ENCODE data around the gene DOK6. TPM values are rescaled to one million over a fixed set of nuclear protein-coding genes. Genes with fewer than 3 reads are reported as not detected.
A peak's percentile ranks its signal among the peaks of the same experiment; 100 is the strongest.

The DOK6 gene
- total RNA-seq, 2 experiments from 2014 or later, result not detected

GRCh38 chr18:69889009-69889408 lies 488.3 kb downstream of the DOK6 start:
- H3K36me3 Mint-ChIP-seq (ENCODE audit: low read depth), result peaks cover 73% of the 10 kb centered on the region
- H3K9me3 Mint-ChIP-seq (ENCODE audit: insufficient read depth), result peaks cover 15% of the 10 kb centered on the region

DNA sequence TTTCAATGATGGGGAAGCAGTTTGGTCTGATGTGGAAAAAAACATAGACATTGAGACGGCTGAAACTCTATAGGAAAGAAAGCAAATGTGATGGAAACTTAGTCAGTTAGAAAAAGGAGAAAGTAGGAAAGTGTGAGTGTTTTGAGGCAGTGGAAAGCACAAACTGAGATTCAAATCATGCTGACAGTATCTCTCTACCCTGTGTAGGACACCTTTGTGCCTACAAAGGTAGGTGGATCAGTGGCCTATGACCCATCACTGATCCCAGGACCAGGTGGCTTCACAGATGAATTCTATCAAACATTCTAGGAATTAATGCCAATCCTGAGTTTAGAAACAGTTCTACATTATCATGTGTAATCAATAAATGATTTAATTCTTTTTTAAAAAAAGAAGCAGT lies 489.9 kb downstream of the DOK6 start:
- peaks cover 69% of the 10 kb centered on the region for H3K4me1 Mint-ChIP-seq (ENCODE audit: low read depth)
- peaks cover 74% of the 10 kb centered on the region for H3K36me3 Mint-ChIP-seq (ENCODE audit: low read depth)
- no peak overlapping the region for H3K4me3 Mint-ChIP-seq
- CTCF ChIA-PET, result no interaction called here
- H3K27me3 Mint-ChIP-seq (ENCODE audit: low read depth), result no peaks in the 10 kb centered on the region
- H3K9me3 Mint-ChIP-seq (ENCODE audit: insufficient read depth), result peaks cover 15% of the 10 kb centered on the region
- ATAC-seq (peak; percentile 20), DNase-seq (no peak)
- POLR2A ChIA-PET, result no interaction called here
- no peak overlapping the region for H3K27ac Mint-ChIP-seq

More at GRCh38 chr18:69889009-69889408, 488.3 kb downstream of the DOK6 start:
- DNase-seq (no peak), ATAC-seq (no peak)
- peaks cover 72% of the 10 kb centered on the region for H3K4me1 Mint-ChIP-seq (ENCODE audit: low read depth)
- peak overlapping the region; percentile 17 for H3K27ac Mint-ChIP-seq
- no peak overlapping the region for H3K4me3 Mint-ChIP-seq
- H3K27me3 Mint-ChIP-seq (ENCODE audit: low read depth), result no peaks in the 10 kb centered on the region
- CTCF ChIA-PET, result interaction anchor here (0.8 kb wide), 1 partner anchor 46 kb away, joined by 3 read pairs; no protein-coding TSS in a partner anchor
- POLR2A ChIA-PET, result interaction anchor here (1.4 to 1.6 kb wide), 2 partner anchors 9 to 46 kb away, joined by 3 to 4 read pairs; no protein-coding TSS in a partner anchor

- Mint-ChIP-seq H3K27ac (peak overlapping the region; percentile 96), H3K9me3 (ENCODE audit: insufficient read depth) (peaks cover 15% of the 10 kb centered on the region), H3K4me1 (ENCODE audit: low read depth) (peaks cover 80% of the 10 kb centered on the region), H3K4me3 (no peak overlapping the region), H3K36me3 (ENCODE audit: low read depth) (peaks cover 75% of the 10 kb centered on the region), H3K27me3 (ENCODE audit: low read depth) (no peaks in the 10 kb centered on the region)
- ATAC-seq (no peak), DNase-seq (no peak)
- POLR2A ChIA-PET, result interaction anchor here (1.8 kb wide), 1 partner anchor 41 kb away, joined by 5 read pairs; no protein-coding TSS in a partner anchor
- CTCF ChIA-PET, result no interaction called here
Measured at GRCh38 chr18:69894467-69894866, 493.8 kb downstream of the DOK6 start.

GRCh38 chr18:69895066-69896047 lies 494.7 kb downstream of the DOK6 start:
- ATAC-seq, result no peak
- peak overlapping the region; percentile 96 for H3K27ac Mint-ChIP-seq
- H3K4me3 Mint-ChIP-seq, result peak overlapping the region; percentile 67
- DNase-seq, result peak; percentile 37
- ChIA-PET POLR2A (interaction anchor here (1.2 to 1.8 kb wide), 2 partner anchors 10 to 40 kb away, joined by 4 to 5 read pairs; no protein-coding TSS in a partner anchor), CTCF (no interaction called here)
- H3K4me1 Mint-ChIP-seq (ENCODE audit: low read depth), result peaks cover 77% of the 10 kb centered on the region
- H3K36me3 Mint-ChIP-seq (ENCODE audit: low read depth), result peaks cover 75% of the 10 kb centered on the region
- no peaks in the 10 kb centered on the region for H3K27me3 Mint-ChIP-seq (ENCODE audit: low read depth)
- peaks cover 13% of the 10 kb centered on the region for H3K9me3 Mint-ChIP-seq (ENCODE audit: insufficient read depth)

- Mint-ChIP-seq H3K36me3 (ENCODE audit: low read depth) (peaks cover 67% of the 10 kb centered on the region), H3K27ac (peak overlapping the region; percentile 96), H3K4me3 (peak overlapping the region; percentile 78), H3K4me1 (ENCODE audit: low read depth) (peaks cover 68% of the 10 kb centered on the region), H3K27me3 (ENCODE audit: low read depth) (no peaks in the 10 kb centered on the region), H3K9me3 (ENCODE audit: insufficient read depth) (peaks cover 4% of the 10 kb centered on the region)
- ATAC-seq, result peak; percentile 73
- peak; percentile 67 for DNase-seq
- CTCF ChIA-PET, result interaction anchor here (1.1 to 4.1 kb wide), 6 partner anchors 11 to 62 kb away, joined by 3 to 26 read pairs (median 6); no protein-coding TSS in a partner anchor
- POLR2A ChIA-PET, result interaction anchor here (0.7 to 3.4 kb wide), 9 partner anchors 8 to 305 kb away, joined by 3 to 29 read pairs (median 4); partner anchors contain the start of gene CD226
Measured at GRCh38 chr18:69897397-69898108, 496.9 kb downstream of the DOK6 start.

- DNase-seq, result peak; percentile 59
- ChIA-PET CTCF (interaction anchor here (0.6 to 4.1 kb wide), 11 partner anchors 10 to 262 kb away, joined by 3 to 26 read pairs (median 5); no protein-coding TSS in a partner anchor), POLR2A (interaction anchor here (0.6 to 3.4 kb wide), 9 partner anchors 9 to 408 kb away, joined by 3 to 29 read pairs (median 4); partner anchors contain the start of gene CD226)
- H3K36me3 Mint-ChIP-seq (ENCODE audit: low read depth), result peaks cover 65% of the 10 kb centered on the region
- peak overlapping the region; percentile 78 for H3K4me3 Mint-ChIP-seq
- H3K27ac Mint-ChIP-seq, result peak overlapping the region; percentile 96
- H3K4me1 Mint-ChIP-seq (ENCODE audit: low read depth), result peaks cover 66% of the 10 kb centered on the region
- peak; percentile 66 for ATAC-seq
- H3K9me3 Mint-ChIP-seq (ENCODE audit: insufficient read depth), result no peaks in the 10 kb centered on the region
- H3K27me3 Mint-ChIP-seq (ENCODE audit: low read depth), result no peaks in the 10 kb centered on the region
Measured at GRCh38 chr18:69898241-69898861, 497.7 kb downstream of the DOK6 start.
